Measurements from ENCODE around the gene COL9A1. TPM values are rescaled to one million over a fixed set of nuclear protein-coding genes. Genes with fewer than 3 reads are reported as not detected.

COL9A1 gene
- total and polyA plus RNA-seq, 2 of the 8 experiments (the other 6 are each of a cell fraction or from before 2014, with no cell fraction given): 7.9 to 18.1 TPM

DNA sequence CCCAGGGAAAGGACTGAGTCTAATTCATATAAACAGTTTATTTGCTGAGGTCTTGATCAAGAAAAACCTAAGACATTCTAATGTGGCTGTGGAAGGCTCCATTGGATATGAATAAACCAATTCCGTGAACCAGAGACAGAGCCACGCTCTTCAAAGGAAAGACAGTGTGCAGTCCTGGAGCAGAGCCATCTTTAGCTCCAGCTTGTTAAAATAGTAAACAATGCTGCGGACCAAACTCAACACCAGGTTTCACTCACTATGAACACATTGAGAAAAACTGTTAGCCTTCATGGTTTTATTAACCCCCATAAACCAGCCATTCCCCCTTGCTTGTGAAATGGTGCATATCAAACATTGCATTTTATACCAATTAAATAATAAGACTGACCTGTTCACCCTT, 61.9 kb downstream of the COL9A1 start:
- Histone ChIP-seq H3K18ac (ENCODE audit: extremely low read depth, low read length) (no peak overlapping the region), H3K79me1 (ENCODE audit: low read depth, low read length) (no peaks in the 10 kb centered on the region), H3K27ac (ENCODE audit: low read depth, low read length) (no peak overlapping the region), H4K20me1 (replicated peaks in 1 of 2; ENCODE audit: control insufficient read depth in 1 of 2, insufficient read depth in 2 of 2, low read length in 2 of 2) (no peaks in the 10 kb centered on the region), H2BK5ac (ENCODE audit: low read depth, low read length) (no peak overlapping the region), H3K36me3 (ENCODE audit: control insufficient read depth in 2 of 4, insufficient read depth in 4 of 4, low read length in 3 of 4) (no peaks in the 10 kb centered on the region), H3K4me1 (replicated peaks in 1 of 4; ENCODE audit: control insufficient read depth in 3 of 4, insufficient read depth in 4 of 4, low read length in 3 of 4) (peaks cover 0 to 6% (median 4%) of the 10 kb centered on the region in 4 experiments; a peak in 5 of 7 replicates), H3K4me2 (ENCODE audit: insufficient read depth in 1 of 2, low read depth in 2 of 2, low read length in 2 of 2) (no peak overlapping the region), H2BK12ac (ENCODE audit: low read depth, low read length) (no peak overlapping the region), H3K14ac (ENCODE audit: insufficient read length) (no peak overlapping the region), H3K9me3 (ENCODE audit: insufficient read depth in 2 of 2, low read depth in 1 of 2, low read length in 1 of 2) (no peaks in the 10 kb centered on the region), H3K56ac (replicated peaks; ENCODE audit: insufficient read length, low read depth, low read length) (no peak overlapping the region), H4K5ac (ENCODE audit: insufficient read length, low read depth, low read length) (no peak overlapping the region), H2BK120ac (replicated peaks; ENCODE audit: low read depth, low read length) (no peak overlapping the region), H4K91ac (replicated peaks; ENCODE audit: insufficient read length, low read length) (no peak overlapping the region), H3K23ac (ENCODE audit: insufficient read length) (no peak overlapping the region), H3K9ac (replicated peaks in 1 of 4; ENCODE audit: extremely low read depth in 1 of 4, low read depth in 3 of 4, low read length in 3 of 4) (no peak overlapping the region), H4K8ac (ENCODE audit: extremely low read depth, insufficient read depth, low read length) (no peak overlapping the region), H2BK20ac (ENCODE audit: low read length) (no peak overlapping the region), H3K79me2 (ENCODE audit: control insufficient read depth in 1 of 2, insufficient read depth in 2 of 2, low read length in 2 of 2) (no peaks in the 10 kb centered on the region), H2AK5ac (ENCODE audit: low read depth, low read length) (no peak overlapping the region), H3K4me3 (ENCODE audit: extremely low read depth in 1 of 4, insufficient read depth in 2 of 4, low read depth in 3 of 4, low read length in 4 of 4) (no peak overlapping the region), H3K23me2 (ENCODE audit: low read depth, low read length) (no peaks in the 10 kb centered on the region), H2BK15ac (ENCODE audit: low read length) (no peak overlapping the region), H3K27me3 (replicated peaks in 1 of 4; ENCODE audit: control insufficient read depth in 3 of 4, extremely low read depth in 1 of 4, insufficient read depth in 3 of 4, low read length in 3 of 4) (no peaks in the 10 kb centered on the region), H2AFZ (ENCODE audit: low read length) (no peak overlapping the region), H3K4ac (replicated peaks; ENCODE audit: insufficient read length, low read depth, low read length) (no peak overlapping the region)
- no peak for FAIRE-seq
- WGBS, 2 experiments (ENCODE audit: extremely low coverage in 1 of 2, insufficient coverage in 1 of 2, insufficient read length in 1 of 2, insufficient replicate concordance in 2 of 2, low coverage in 1 of 2, low lambda C conversion rate in 2 of 2, missing lambda C conversion rate in 1 of 2): 98% methylated on average over 3 of the region's 3 CpGs; no CpG with 5 or more reads in 1 of the 2 experiments
- DNase-seq (ENCODE audit: low read depth in 1 of 2, low spot score in 2 of 2): no peak
- ChIA-PET POLR2A (ENCODE audit: partially characterized antibody) (interaction anchor here (0.5 kb wide), 1 partner anchor 173 kb away, joined by 3 read pairs; no protein-coding TSS in a partner anchor), CTCF (ENCODE audit: partially characterized antibody) (interaction anchor here (0.7 to 4.3 kb wide), 6 partner anchors 10 to 618 kb away, joined by 3 to 20 read pairs (median 4); no protein-coding TSS in a partner anchor)
- TF ChIP-seq NANOG (IDR thresholded peaks at IDR 0.05; ENCODE audit: insufficient read depth, low read depth, low read length, poor library complexity, severe bottlenecking) (no peak), TBP (IDR thresholded peaks at IDR 0.05; ENCODE audit: low read depth, low read length) (no peak), SP2 (IDR thresholded peaks at IDR 0.05; ENCODE audit: low read length) (no peak), NRF1 (IDR thresholded peaks at IDR 0.05; ENCODE audit: low read depth, low read length) (no peak), POU5F1 (IDR thresholded peaks at IDR 0.05; ENCODE audit: low read depth, low read length) (no peak), TEAD4 (IDR thresholded peaks at IDR 0.05; ENCODE audit: low read depth, low read length) (no peak), PHF8 (conservative IDR thresholded peaks at IDR 0.05; ENCODE audit: low read depth, low read length) (no peak), BACH1 (IDR thresholded peaks at IDR 0.05; ENCODE audit: low read length) (no peak), SIN3A (conservative IDR thresholded peaks at IDR 0.05 in 1 of 2, IDR thresholded peaks at IDR 0.05 in 1 of 2; ENCODE audit: low read depth in 1 of 2, low read length in 2 of 2) (no peak), POLR2AphosphoS5 (IDR thresholded peaks at IDR 0.05; ENCODE audit: low read depth, low read length) (no peak), KDM1A (IDR thresholded peaks at IDR 0.05; ENCODE audit: borderline replicate concordance, low read length) (no peak), EP300 (IDR thresholded peaks at IDR 0.05; ENCODE audit: borderline replicate concordance in 1 of 2, low read depth in 2 of 2, low read length in 2 of 2) (no peak), ZNF274 (IDR thresholded peaks at IDR 0.05; ENCODE audit: borderline replicate concordance, extremely low read depth, low read length) (no peak)
